Measurements from ENCODE around the gene ETV6.

ETV6 gene

GRCh38 chr12:11782914-11783420 is 133.5 kb downstream of the ETV6 start:
- DNase-seq = no peak

GRCh38 chr12:11785712-11786111 is 136.2 kb downstream of the ETV6 start:
- DNase-seq = no peak

- DNase-seq = no peak
Measured at GRCh38 chr12:11786638-11787365, 137.3 kb downstream of the ETV6 start.

GRCh38 chr12:11787437-11787836 is 138.0 kb downstream of the ETV6 start:
- no peak for DNase-seq

GRCh38 chr12:11787933-11788849 is 138.7 kb downstream of the ETV6 start:
- DNase-seq = no peak

DNA sequence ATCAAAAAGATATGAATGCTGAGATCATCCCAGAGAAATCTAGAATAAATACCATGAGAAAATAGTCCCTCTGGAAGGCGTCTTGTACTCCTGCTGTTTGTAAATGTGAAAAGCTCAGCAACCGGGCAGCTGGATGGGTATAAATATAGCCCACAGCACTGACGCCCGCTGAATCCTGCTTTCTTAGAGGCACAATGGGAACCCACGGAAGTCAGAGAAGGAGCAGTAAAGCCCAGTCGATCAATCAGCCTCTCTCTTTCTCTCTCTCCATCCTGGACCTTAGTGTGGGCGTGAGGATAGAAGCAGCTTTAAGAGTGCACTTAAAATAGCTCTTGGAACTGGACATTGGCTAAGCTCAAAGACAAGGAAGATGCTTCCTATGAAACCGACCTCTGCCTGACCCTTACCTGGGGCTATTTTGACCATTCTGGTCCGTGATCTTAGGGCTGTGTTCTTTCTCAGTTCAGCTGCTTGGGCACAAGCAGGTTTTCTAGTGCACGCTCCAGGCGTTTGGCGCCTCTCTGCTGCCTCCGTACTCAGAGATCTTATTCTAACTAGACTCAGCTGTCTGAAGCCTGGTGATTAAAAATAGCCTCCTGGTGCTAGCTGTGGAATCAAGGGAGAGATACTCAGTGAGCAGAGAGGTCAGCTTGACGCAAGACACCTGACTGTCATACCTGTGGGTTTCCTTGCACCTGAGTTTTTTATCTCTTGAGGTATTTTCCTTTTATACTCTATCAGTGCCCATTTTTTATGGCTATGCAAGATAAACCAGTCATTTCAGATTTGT is 144.6 kb downstream of the ETV6 start:
- DNase-seq = no peak

DNA sequence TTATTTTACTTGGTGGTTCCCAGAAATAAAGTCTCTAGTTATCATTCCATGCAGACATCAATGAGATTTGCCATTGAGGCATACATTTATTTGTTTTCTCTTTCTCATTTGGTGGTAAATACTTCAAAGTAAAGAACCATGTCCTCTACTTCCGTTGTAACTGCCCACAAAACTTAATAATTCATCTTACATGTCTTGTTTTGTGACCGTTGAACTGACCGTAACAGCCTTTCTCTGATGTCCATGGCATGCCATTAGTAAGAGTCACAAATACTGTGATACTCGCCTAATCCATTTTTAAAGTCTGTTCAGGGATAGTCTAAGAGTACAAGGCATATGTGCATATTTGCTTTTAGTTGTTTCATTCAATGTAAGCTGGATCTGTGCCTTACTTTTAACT is 145.3 kb downstream of the ETV6 start:
- DNase-seq = no peak

- DNase-seq = no peak
Measured at GRCh38 chr12:11795192-11795912, 145.9 kb downstream of the ETV6 start.

DNA sequence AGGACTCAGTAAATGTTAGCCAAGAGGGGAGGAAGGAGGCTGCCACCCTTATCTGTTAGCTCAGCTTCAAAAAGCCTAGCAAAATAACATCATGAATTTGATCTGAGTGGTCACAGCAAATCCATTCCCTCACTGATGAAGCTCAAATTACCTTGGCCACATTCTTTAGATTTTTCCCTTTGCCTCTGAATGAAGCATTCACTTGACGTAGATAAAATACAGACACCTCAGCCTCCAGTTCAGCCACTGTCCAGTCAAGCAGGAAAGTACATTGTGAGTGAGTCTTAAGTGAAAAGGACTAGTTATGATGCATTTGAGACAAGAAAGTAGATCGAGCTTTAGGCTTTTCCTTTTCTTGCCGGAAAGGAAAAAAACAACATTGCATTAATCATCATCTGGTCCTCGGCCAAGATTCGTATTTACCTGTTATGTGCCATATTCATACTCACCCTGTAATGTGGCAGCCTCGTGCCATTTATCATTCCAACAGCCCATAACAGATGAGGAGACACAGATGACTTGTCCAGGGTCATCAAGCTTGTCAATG is 146.5 kb downstream of the ETV6 start:
- DNase-seq = no peak

DNA sequence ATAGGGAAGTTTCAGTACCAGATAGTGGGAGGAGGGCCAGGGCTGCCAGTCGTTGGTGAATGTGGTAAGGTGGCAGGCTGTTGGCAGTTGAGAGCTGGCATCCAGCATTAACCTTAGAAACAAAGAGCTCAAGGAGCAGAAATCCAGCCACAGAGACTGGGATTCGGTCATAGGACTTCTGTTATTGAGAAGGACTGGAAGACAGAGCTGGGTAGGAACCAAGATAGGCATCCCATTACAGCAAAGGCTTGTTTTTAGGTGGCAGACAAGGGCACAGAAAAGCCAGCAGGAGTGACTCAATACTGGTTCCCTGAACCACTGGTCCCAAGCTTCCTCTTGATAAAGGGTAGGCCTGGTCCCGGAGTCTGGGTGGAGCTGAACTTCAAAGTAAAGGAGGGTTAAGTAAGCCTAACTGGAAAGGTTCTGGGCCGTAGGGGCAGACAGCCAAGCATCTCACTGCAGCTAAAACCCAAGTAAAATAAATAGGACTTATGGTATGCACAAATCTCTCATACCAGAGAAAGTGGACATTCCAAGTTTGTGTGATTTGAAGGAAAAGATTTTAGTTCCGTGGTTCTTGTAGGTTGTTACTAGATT is 147.9 kb downstream of the ETV6 start:
- DNase-seq = no peak

- no peak for DNase-seq
Measured at GRCh38 chr12:11798006-11798708, 148.7 kb downstream of the ETV6 start.

DNA sequence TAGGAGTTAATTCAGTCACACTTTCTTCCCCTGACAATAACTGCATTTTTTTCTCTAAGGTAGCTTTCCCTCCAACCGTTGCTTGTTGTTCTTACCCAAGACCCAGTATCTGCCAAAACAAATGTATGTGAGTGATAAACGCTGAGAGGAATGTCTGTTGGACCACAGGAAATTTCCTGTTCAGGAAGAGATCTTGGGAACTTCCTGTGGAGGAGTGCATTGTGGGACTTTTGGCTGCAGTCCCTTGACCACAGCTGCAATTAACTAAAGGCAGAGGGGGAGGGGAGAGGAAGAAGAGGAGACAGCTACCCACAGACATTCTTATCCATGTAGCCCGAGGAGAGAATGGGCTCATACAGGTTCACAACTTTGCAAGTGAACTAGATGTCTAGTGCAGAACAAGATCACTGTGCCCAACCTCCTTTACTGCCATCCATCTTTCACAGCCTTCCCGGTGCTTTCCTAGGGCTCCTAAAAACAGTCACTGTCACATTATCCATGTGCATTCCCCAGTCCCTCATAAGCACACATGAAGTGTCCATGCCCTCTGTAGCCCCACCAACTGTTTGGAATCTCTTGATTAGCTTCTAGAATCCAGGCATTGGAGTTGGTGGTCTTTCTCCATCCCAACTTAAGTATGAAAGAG is 149.5 kb downstream of the ETV6 start:
- no peak for DNase-seq

GRCh38 chr12:11799502-11799873 is 150.0 kb downstream of the ETV6 start:
- DNase-seq = no peak

- no peak for DNase-seq
Measured at GRCh38 chr12:11801643-11802042, 152.2 kb downstream of the ETV6 start.

GRCh38 chr12:11804130-11804529 is 154.7 kb downstream of the ETV6 start:
- DNase-seq = no peak

- no peak for DNase-seq
Measured at GRCh38 chr12:11805043-11805442, 155.6 kb downstream of the ETV6 start.

DNA sequence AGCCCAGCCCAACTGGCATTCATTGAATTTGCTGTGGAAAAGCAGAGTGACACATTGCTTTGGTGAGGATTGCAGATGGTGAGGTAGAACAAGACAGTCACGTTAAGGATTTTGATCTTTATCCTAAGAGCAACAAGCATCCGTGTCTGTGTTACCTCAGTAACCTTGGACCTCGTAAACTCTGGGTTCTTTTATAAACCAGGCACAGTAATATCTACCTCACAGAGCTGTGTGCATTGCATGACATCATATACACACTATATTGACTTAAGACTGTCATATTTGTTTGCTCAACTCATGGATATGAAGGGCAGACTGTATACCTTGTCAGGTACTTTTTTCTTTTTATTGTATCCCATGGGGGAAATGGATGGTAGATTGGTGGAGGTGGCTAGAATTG is 156.2 kb downstream of the ETV6 start:
- no peak for DNase-seq

DNA sequence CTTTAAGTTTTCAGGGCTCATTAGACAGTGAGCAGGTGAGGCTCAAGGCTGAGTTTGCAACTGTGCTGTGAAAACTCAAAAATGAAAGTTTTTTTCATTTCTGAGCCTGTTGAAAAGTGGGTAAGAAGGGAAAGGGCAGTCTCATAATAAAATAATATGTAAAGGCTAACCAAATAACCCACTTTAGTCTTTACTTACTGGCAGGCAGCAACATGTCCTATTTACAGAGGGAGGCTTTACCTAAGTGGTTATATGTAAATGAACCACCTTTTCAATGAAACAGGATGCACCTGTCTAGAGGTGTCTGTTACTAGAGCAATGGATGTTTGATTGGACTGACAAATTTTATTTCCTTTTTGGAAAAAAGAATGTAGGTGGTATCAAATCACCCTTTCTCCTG is 158.0 kb downstream of the ETV6 start:
- peak; percentile 73 for DNase-seq

DNA sequence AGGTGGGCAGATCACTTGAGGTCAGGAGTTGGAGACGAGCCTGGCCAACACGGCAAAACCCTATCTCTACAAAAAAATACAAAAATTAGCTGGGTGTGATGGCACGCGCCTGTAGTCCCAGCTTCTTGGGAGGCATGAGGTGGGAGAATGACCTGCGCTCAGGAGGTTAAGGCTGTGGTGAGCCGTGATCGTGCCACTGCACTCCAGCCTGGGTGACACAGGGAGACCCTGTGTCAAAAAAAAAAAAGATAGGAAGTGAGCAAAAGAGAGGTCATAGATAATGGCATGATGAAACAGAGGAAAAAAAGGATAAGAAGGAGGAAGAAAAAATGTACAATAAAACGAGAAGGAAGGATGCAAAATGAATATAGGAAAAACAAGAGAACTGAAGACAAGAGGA is 159.5 kb downstream of the ETV6 start:
- DNase-seq = no peak

GRCh38 chr12:11810206-11810545 is 160.7 kb downstream of the ETV6 start:
- DNase-seq = no peak

DNA sequence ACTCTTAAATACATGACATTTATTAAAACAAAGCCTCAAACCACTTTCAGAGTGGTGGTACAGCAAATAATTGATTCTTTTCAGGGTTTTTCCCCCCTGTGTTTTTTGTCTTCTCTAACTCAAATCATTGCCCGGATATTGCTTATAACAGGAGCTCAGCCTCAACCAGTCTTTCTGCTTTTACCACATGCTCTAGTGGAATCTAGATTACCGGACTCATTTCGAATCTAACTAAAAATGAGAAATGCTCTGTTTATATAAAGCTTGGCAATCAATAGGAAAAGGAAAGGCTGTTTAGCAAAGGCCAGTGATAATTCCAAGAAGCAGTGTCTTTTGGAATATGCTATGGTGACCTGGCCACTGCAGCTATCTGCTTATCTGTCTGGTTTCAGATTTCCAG is 161.5 kb downstream of the ETV6 start:
- DNase-seq = no peak
